ENCODE results near the gene TCF20.

DNA sequence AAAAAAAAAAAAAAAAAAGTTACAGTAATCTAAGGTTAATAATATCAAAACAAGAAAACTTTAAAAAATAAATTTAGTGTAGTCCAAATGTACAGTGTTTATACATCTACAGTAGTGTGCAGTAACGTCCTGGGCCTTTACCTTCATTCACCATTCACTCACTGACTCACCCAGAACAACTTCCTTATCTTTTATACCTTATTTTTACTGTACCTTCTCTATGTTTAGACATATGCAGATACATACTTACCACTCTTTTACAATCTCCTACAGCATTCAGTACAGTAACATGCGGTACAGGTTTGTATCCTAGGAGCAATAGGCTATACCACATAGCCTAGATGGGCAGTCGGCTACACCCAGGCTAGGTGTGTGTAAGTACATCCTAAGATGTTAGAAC lies 38.5 kb downstream of the TCF20 start:
- TF ChIP-seq, protein P1, sequence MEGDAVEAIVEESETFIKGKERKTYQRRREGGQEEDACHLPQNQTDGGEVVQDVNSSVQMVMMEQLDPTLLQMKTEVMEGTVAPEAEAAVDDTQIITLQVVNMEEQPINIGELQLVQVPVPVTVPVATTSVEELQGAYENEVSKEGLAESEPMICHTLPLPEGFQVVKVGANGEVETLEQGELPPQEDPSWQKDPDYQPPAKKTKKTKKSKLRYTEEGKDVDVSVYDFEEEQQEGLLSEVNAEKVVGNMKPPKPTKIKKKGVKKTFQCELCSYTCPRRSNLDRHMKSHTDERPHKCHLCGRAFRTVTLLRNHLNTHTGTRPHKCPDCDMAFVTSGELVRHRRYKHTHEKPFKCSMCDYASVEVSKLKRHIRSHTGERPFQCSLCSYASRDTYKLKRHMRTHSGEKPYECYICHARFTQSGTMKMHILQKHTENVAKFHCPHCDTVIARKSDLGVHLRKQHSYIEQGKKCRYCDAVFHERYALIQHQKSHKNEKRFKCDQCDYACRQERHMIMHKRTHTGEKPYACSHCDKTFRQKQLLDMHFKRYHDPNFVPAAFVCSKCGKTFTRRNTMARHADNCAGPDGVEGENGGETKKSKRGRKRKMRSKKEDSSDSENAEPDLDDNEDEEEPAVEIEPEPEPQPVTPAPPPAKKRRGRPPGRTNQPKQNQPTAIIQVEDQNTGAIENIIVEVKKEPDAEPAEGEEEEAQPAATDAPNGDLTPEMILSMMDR (IDR thresholded peaks at IDR 0.05) = no peak
- no peak for TF ChIP-seq EZH2 (IDR thresholded peaks at IDR 0.05)

All from neural progenitor cell (in vitro differentiated cells).